Dermis microvascular lymphatic vessel endothelial cell (primary cell): ENCODE data around the gene FIP1L1. TPM values are rescaled to one million over a fixed set of nuclear protein-coding genes. Genes with fewer than 3 reads are reported as not detected.
A peak's percentile ranks its signal among the peaks of the same experiment; 100 is the strongest.
"Not testable (repeated sequence)": the region's sequence is repeated elsewhere in the genome, so short reads cannot be mapped to it uniquely, and the experiment has no call there.

Source experiments
- DNase-seq, 2 donors: peaks; one replicate each; pipeline versions ENCODE4 v3.0.0 to v3.0.0-alpha.2; 2010; ENCODE audit warnings: low read depth in 2 of 2
- total RNA-seq: library from RNA; depleted of rRNA; stranded (reverse); fragments of >200 nt; gene quantifications from 2 replicates; pipeline ENCODE4 v1.2.1, GENCODE V29; 2014

The FIP1L1 gene
- total RNA-seq, result 40.6 and 46.3 TPM in 2 replicates

GRCh38 chr4:53377319-53378170 is at the start of gene FIP1L1:
Gene FIP1L1 (plus strand): TSS chr4:53377641. CDS start chr4:53377839, 198 bp downstream.
- DNase-seq, result peak; percentile 88 to 94

GRCh38 chr4:53334916-53335315 is 42.5 kb upstream of the FIP1L1 start:
- not testable (repeated sequence) for DNase-seq

GRCh38 chr4:53340145-53340544 is 37.3 kb upstream of the FIP1L1 start:
- not testable (repeated sequence) for DNase-seq

- DNase-seq, result not testable (repeated sequence)
These were observed 31.0 kb upstream of the FIP1L1 start for GRCh38 chr4:53346392-53346791.

GRCh38 chr4:53346920-53347852 is 30.3 kb upstream of the FIP1L1 start:
- peak in 1 of 2 donors; percentile 16 for DNase-seq

- no peak for DNase-seq
These were observed 29.4 kb upstream of the FIP1L1 start for GRCh38 chr4:53348046-53348445.

- DNase-seq, result no peak
These were observed 28.4 kb upstream of the FIP1L1 start for GRCh38 chr4:53349091-53349491.

GRCh38 chr4:53354012-53354722 is 23.3 kb upstream of the FIP1L1 start:
- no peak for DNase-seq

GRCh38 chr4:53355930-53356521 is 21.4 kb upstream of the FIP1L1 start:
- no peak for DNase-seq

GRCh38 chr4:53361451-53361850 is 16.0 kb upstream of the FIP1L1 start:
- no peak for DNase-seq

- DNase-seq, result no peak
These were observed 15.3 kb upstream of the FIP1L1 start for GRCh38 chr4:53362093-53362492.

GRCh38 chr4:53364624-53365023 is 12.8 kb upstream of the FIP1L1 start:
- no peak for DNase-seq

- DNase-seq, result peak in 1 of 2 donors; percentile 24
These were observed 12.3 kb upstream of the FIP1L1 start for GRCh38 chr4:53365121-53365485.

- peak; percentile 95 to 98 for DNase-seq
These were observed 11.7 kb upstream of the FIP1L1 start, which contains the start of gene SCFD2 for GRCh38 chr4:53365486-53366300. Gene SCFD2 (minus strand): TSS chr4:53366061.

GRCh38 chr4:53366301-53366716 is 11.1 kb upstream of the FIP1L1 start:
- DNase-seq, result no peak

- no peak for DNase-seq
These were observed 9.7 kb upstream of the FIP1L1 start for GRCh38 chr4:53367721-53368120.

- no peak for DNase-seq
These were observed 6.4 kb upstream of the FIP1L1 start for GRCh38 chr4:53371049-53371448.

- DNase-seq, result no peak
These were observed 5.5 kb upstream of the FIP1L1 start for GRCh38 chr4:53371843-53372521.

- DNase-seq, result no peak
These were observed 2.6 kb upstream of the FIP1L1 start for GRCh38 chr4:53374777-53375258.
